Stimulated activated CD8-positive, alpha-beta memory T cell treated with anti-CD3 and anti-CD28 coated beads, Interleukin-2, amount 100 ng/mL, for 1 hour (primary cell): ENCODE data around the gene EEIG1.

Source experiments
- DNase-seq, 2 donors: peaks; one replicate each; pipeline ENCODE4 v3.0.0-alpha.2; 2020; ENCODE audit warnings: low read depth in 2 of 2

EEIG1 gene

GRCh38 chr9:127959841-127960409, 20.9 kb downstream of the EEIG1 start:
- DNase-seq = no peak

GRCh38 chr9:127959398-127959797, 21.4 kb downstream of the EEIG1 start:
- no peak for DNase-seq

GRCh38 chr9:127958728-127959127, 22.1 kb downstream of the EEIG1 start:
- no peak for DNase-seq

- DNase-seq = peak; percentile 57 to 71
Measured at GRCh38 chr9:127955294-127956015, 25.3 kb downstream of the EEIG1 start.

- no peak for DNase-seq
Measured at GRCh38 chr9:127954831-127955293, 25.9 kb downstream of the EEIG1 start.

GRCh38 chr9:127953768-127954505, 26.9 kb downstream of the EEIG1 start:
- DNase-seq = no peak

- no peak for DNase-seq
Measured at GRCh38 chr9:127953154-127953553, 27.6 kb downstream of the EEIG1 start.

GRCh38 chr9:127950513-127951289, 30.1 kb downstream of the EEIG1 start:
- DNase-seq = no peak

GRCh38 chr9:127949827-127950512, 30.8 kb downstream of the EEIG1 start:
- DNase-seq = no peak

- no peak for DNase-seq
Measured at GRCh38 chr9:127947841-127948710, 32.7 kb downstream of the EEIG1 start.

- no peak for DNase-seq
Measured at GRCh38 chr9:127946728-127947127, 34.1 kb downstream of the EEIG1 start.

- no peak for DNase-seq
Measured at GRCh38 chr9:127945942-127946341, 34.8 kb downstream of the EEIG1 start.

GRCh38 chr9:127945338-127945737, 35.5 kb downstream of the EEIG1 start:
- DNase-seq = no peak

GRCh38 chr9:127944586-127945218, 36.1 kb downstream of the EEIG1 start:
- DNase-seq = no peak

GRCh38 chr9:127943731-127944144, 37.1 kb downstream of the EEIG1 start:
- DNase-seq = peak; percentile 31 to 65

- DNase-seq = no peak
Measured at GRCh38 chr9:127943011-127943662, 37.7 kb downstream of the EEIG1 start.

- DNase-seq = no peak
Measured at GRCh38 chr9:127942216-127943010, 38.4 kb downstream of the EEIG1 start.

GRCh38 chr9:127941961-127942215, 38.9 kb downstream of the EEIG1 start:
- no peak for DNase-seq
